Stimulated activated CD4-positive, alpha-beta T cell treated with anti-CD3 and anti-CD28 coated beads, Interleukin-12 subunit alpha, Interleukin-12 subunit beta, amount 100 ng/mL, for 4 hours (primary cell): Measurements from ENCODE around the gene MON2.
"Not testable (repeated sequence)": the region's sequence is repeated elsewhere in the genome, so short reads cannot be mapped to it uniquely, and the experiment has no call there.

Experiments used
- DNase-seq: peaks from one replicate; pipeline ENCODE4 v3.0.0-alpha.2; 2020

Gene MON2

GRCh38 chr12:62471734-62472133 lies 5.1 kb downstream of the MON2 start:
- DNase-seq: no peak

GRCh38 chr12:62472472-62472871 lies 5.8 kb downstream of the MON2 start:
- DNase-seq: no peak

GRCh38 chr12:62481843-62482540 lies 15.4 kb downstream of the MON2 start:
- no peak for DNase-seq

GRCh38 chr12:62482769-62483168 lies 16.1 kb downstream of the MON2 start:
- DNase-seq: no peak

GRCh38 chr12:62484233-62484632 lies 17.6 kb downstream of the MON2 start:
- no peak for DNase-seq

- DNase-seq: no peak
Measured at GRCh38 chr12:62505786-62506185, 39.2 kb downstream of the MON2 start.

GRCh38 chr12:62512901-62513300 lies 46.3 kb downstream of the MON2 start:
- no peak for DNase-seq

GRCh38 chr12:62514080-62514479 lies 47.5 kb downstream of the MON2 start:
- not testable (repeated sequence) for DNase-seq

- DNase-seq: no peak
Measured at GRCh38 chr12:62516927-62517326, 50.3 kb downstream of the MON2 start.

GRCh38 chr12:62517887-62518286 lies 51.3 kb downstream of the MON2 start:
- DNase-seq: no peak

GRCh38 chr12:62519043-62519442 lies 52.4 kb downstream of the MON2 start:
- DNase-seq: no peak

GRCh38 chr12:62520361-62520760 lies 53.7 kb downstream of the MON2 start:
- no peak for DNase-seq

GRCh38 chr12:62522984-62523383 lies 56.4 kb downstream of the MON2 start:
- no peak for DNase-seq

GRCh38 chr12:62523619-62524018 lies 57.0 kb downstream of the MON2 start:
- DNase-seq: no peak

- no peak for DNase-seq
Measured at GRCh38 chr12:62525271-62525670, 58.6 kb downstream of the MON2 start.

GRCh38 chr12:62530596-62530995 lies 64.0 kb downstream of the MON2 start:
- DNase-seq: no peak

GRCh38 chr12:62532333-62532732 lies 65.7 kb downstream of the MON2 start:
- no peak for DNase-seq

- DNase-seq: no peak
Measured at GRCh38 chr12:62533087-62533754, 66.6 kb downstream of the MON2 start.

GRCh38 chr12:62533755-62534107 lies 67.1 kb downstream of the MON2 start:
- no peak for DNase-seq

- DNase-seq: no peak
Measured at GRCh38 chr12:62536546-62536945, 69.9 kb downstream of the MON2 start.

- no peak for DNase-seq
Measured at GRCh38 chr12:62537551-62537950, 70.9 kb downstream of the MON2 start.

GRCh38 chr12:62540354-62540753 lies 73.7 kb downstream of the MON2 start:
- DNase-seq: no peak

GRCh38 chr12:62542814-62543213 lies 76.2 kb downstream of the MON2 start:
- no peak for DNase-seq

GRCh38 chr12:62543324-62543723 lies 76.7 kb downstream of the MON2 start:
- no peak for DNase-seq

GRCh38 chr12:62543741-62544140 lies 77.1 kb downstream of the MON2 start:
- no peak for DNase-seq
